Measurements from ENCODE around the gene BCDIN3D.

DNA sequence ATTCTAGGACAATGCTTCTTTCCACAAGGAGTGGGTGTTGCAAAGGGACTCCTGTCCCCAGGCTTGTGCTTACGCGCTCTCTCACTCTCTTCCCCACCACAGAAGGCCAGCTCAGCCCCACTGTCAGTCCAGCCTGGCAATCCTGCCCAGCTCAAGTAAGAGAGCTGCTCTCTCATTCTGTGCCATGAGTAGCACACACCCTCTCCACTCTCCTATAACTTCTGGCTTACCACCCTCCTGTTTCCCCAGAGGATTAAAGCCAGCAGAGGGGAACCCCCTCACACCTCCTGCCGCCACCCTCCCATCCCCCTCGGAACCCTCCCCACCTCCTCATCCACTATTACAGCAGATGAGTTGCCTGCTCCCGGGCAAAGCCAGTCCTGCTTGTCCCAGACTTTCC is 31.8 kb downstream of the BCDIN3D start:
- TF ChIP-seq CTCF (IDR thresholded peaks at IDR 0.05) (no peak), EP300 (IDR thresholded peaks at IDR 0.05; ENCODE audit: low read depth) (no peak)
